HL-60 (cell line): ENCODE data around the gene AKR1D1.
"Not testable (repeated sequence)": the region's sequence is repeated elsewhere in the genome, so short reads cannot be mapped to it uniquely, and the experiment has no call there.

Experiments used
- CTCF ChIP-seq: IDR thresholded peaks from one replicate; pipeline ENCODE4 v1.5.1; 2011; ENCODE audit warnings: low read length, control low read depth, inconsistent platforms; ENCODE audit not compliant: insufficient read depth
- POLR2AphosphoS5 ChIP-seq: IDR thresholded peaks from 2 replicates; pipeline ENCODE4 v1.6.1; 2012; ENCODE audit warnings: low read depth
- SPI1 ChIP-seq: IDR thresholded peaks from 2 replicates; pipeline ENCODE4 v1.6.1; 2012; ENCODE audit warnings: low read depth, mild to moderate bottlenecking, borderline replicate concordance

GRCh38 chr7:138075786-138076185 is 473 bp upstream of the AKR1D1 start:
- not testable (repeated sequence) for TF ChIP-seq CTCF, SPI1, POLR2AphosphoS5
